ENCODE measurements around the gene NQO2. TPM values are rescaled to one million over a fixed set of nuclear protein-coding genes. Genes with fewer than 3 reads are reported as not detected.

Gene NQO2
- polyA plus RNA-seq, 1 donor from 2014 or later: 33.2 TPM

DNA sequence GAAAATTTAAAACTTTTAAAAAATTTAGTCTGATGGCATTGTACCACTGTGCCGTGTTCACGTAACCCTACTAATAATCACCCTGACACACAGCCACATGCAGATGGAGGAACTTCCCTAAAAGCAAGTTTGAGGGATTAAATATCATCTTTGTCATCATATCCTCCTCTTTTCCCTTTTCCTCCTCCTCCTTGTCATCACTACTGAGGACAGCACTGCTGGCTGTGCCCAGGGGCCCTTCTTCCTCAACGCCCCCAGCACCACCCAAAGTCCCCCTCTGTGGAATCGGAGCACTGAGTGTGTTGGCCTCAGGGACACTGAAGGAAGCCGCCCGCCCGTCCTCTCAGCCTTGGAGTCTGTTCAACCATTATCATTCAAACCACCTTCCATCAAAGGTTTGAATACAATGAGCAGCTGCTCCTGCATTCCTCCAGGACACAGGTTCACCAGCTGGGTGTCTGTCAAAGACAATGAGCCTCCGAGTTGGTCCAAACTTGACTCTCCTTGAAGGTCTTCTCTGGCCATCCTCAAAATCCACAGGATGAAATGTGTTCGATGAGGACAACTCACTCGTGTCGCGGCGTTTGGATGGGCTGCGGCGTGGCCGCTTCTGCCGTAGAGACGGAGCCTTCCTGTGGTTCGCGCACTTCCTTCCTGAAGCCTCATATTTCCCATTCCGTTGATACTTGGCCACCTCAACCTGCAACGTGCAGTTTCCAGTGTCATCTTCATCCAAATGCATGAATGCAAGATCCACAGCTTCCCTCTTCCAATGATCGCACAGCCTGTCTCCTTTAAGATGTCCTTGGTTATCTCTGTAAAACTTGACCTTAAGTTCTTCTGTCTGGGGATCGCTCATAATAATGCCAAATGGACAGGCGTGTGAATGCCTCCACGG, 23.3 kb downstream of the NQO2 start:
- Histone ChIP-seq H3K36me3 (ENCODE audit: insufficient read depth, low read length) (no peaks in the 10 kb centered on the region), H3F3A (ENCODE audit: insufficient read depth, low read length, poor library complexity, severe bottlenecking) (no peaks in the 10 kb centered on the region), H3K9me3 (ENCODE audit: low read length) (no peaks in the 10 kb centered on the region), H2AFZ (ENCODE audit: low read depth, low read length) (no peak overlapping the region), H3K79me2 (replicated peaks; ENCODE audit: insufficient read depth, low read length) (no peaks in the 10 kb centered on the region), H3K27ac (ENCODE audit: low read length) (no peak overlapping the region), H3K4me2 (ENCODE audit: low read length) (no peak overlapping the region), H3K4me3 (ENCODE audit: low read length) (no peak overlapping the region), H3K9ac (ENCODE audit: low read length) (no peak overlapping the region), H3K27me3 (ENCODE audit: insufficient read depth, low read depth, low read length) (no peaks in the 10 kb centered on the region), H4K20me1 (ENCODE audit: insufficient read depth) (no peaks in the 10 kb centered on the region), H3K9me2 (ENCODE audit: insufficient read depth, low read length) (no peaks in the 10 kb centered on the region)
- TF ChIP-seq SMC3 (conservative IDR thresholded peaks at IDR 0.05; ENCODE audit: poor library complexity) (no peak), MXI1 (conservative IDR thresholded peaks at IDR 0.05; ENCODE audit: poor library complexity, severe bottlenecking) (no peak), RAD21 (conservative IDR thresholded peaks at IDR 0.05) (no peak), POLR2AphosphoS5 (IDR thresholded peaks at IDR 0.05) (no peak), EZH2 (IDR thresholded peaks at IDR 0.05; ENCODE audit: borderline replicate concordance, insufficient read depth, low read length, poor library complexity, severe bottlenecking) (no peak), TAF1 (IDR thresholded peaks at IDR 0.05; ENCODE audit: low read depth) (no peak), EP300 (conservative IDR thresholded peaks at IDR 0.05; ENCODE audit: poor library complexity, severe bottlenecking) (no peak)
- TF ChIP-seq, protein P1, sequence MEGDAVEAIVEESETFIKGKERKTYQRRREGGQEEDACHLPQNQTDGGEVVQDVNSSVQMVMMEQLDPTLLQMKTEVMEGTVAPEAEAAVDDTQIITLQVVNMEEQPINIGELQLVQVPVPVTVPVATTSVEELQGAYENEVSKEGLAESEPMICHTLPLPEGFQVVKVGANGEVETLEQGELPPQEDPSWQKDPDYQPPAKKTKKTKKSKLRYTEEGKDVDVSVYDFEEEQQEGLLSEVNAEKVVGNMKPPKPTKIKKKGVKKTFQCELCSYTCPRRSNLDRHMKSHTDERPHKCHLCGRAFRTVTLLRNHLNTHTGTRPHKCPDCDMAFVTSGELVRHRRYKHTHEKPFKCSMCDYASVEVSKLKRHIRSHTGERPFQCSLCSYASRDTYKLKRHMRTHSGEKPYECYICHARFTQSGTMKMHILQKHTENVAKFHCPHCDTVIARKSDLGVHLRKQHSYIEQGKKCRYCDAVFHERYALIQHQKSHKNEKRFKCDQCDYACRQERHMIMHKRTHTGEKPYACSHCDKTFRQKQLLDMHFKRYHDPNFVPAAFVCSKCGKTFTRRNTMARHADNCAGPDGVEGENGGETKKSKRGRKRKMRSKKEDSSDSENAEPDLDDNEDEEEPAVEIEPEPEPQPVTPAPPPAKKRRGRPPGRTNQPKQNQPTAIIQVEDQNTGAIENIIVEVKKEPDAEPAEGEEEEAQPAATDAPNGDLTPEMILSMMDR (IDR thresholded peaks at IDR 0.05; ENCODE audit: poor library complexity, severe bottlenecking): no peak

DNA sequence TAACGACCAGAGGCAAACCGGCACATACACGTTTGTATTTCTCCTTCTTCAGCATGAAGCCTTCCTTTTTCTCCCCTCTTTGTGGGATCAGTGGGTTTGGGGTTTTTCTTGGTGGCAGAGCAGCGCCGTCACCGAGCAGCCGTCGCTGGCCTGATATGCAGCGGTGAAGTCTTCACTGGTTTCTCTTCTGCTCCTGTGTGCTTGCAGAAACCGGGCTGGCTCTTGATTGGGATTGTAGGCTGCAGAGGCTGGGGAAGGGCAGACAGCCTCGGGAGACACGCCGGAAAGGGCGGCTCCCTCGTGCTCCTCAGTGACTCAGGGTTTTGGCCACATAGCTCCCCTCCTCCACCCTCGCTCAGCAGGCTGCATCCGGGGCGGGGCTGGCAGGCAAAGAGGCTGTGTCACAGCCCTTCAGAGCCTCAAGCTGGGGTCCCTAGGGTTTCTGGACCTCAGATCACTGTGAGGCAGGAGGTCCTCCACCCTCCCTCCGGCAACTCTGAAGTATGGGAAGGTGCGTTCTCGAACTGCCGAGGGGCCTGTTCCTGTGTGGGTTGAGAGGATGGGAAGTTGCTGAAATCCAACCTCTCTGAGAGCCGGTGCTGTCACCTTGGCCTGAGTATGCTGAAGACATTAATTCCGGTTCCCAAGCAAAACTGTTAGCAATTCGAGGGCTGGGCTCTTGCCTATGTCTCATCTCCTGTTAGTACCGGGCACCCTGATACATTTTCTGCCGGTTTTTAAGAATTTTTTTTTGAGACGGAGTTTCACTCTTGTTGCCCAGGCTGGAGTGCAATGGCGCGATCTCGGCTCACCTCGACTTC, 24.2 kb downstream of the NQO2 start:
- Histone ChIP-seq H3K27ac (ENCODE audit: low read length) (no peak overlapping the region), H3K27me3 (ENCODE audit: insufficient read depth, low read depth, low read length) (no peaks in the 10 kb centered on the region), H3K36me3 (ENCODE audit: insufficient read depth, low read length) (no peaks in the 10 kb centered on the region), H3K4me3 (ENCODE audit: low read length) (no peak overlapping the region), H2AFZ (ENCODE audit: low read depth, low read length) (no peak overlapping the region), H3K9ac (ENCODE audit: low read length) (no peak overlapping the region), H3F3A (ENCODE audit: insufficient read depth, low read length, poor library complexity, severe bottlenecking) (no peaks in the 10 kb centered on the region), H3K9me3 (ENCODE audit: low read length) (no peaks in the 10 kb centered on the region), H3K9me2 (ENCODE audit: insufficient read depth, low read length) (no peaks in the 10 kb centered on the region), H3K79me2 (replicated peaks; ENCODE audit: insufficient read depth, low read length) (no peaks in the 10 kb centered on the region), H4K20me1 (ENCODE audit: insufficient read depth) (no peaks in the 10 kb centered on the region), H3K4me2 (ENCODE audit: low read length) (no peak overlapping the region)
- TF ChIP-seq POLR2AphosphoS5 (IDR thresholded peaks at IDR 0.05) (no peak), EZH2 (IDR thresholded peaks at IDR 0.05; ENCODE audit: borderline replicate concordance, insufficient read depth, low read length, poor library complexity, severe bottlenecking) (no peak), TAF1 (IDR thresholded peaks at IDR 0.05; ENCODE audit: low read depth) (no peak), MXI1 (conservative IDR thresholded peaks at IDR 0.05; ENCODE audit: poor library complexity, severe bottlenecking) (no peak), RAD21 (conservative IDR thresholded peaks at IDR 0.05) (no peak), SMC3 (conservative IDR thresholded peaks at IDR 0.05; ENCODE audit: poor library complexity) (no peak), EP300 (conservative IDR thresholded peaks at IDR 0.05; ENCODE audit: poor library complexity, severe bottlenecking) (no peak)
- TF ChIP-seq, protein P2, sequence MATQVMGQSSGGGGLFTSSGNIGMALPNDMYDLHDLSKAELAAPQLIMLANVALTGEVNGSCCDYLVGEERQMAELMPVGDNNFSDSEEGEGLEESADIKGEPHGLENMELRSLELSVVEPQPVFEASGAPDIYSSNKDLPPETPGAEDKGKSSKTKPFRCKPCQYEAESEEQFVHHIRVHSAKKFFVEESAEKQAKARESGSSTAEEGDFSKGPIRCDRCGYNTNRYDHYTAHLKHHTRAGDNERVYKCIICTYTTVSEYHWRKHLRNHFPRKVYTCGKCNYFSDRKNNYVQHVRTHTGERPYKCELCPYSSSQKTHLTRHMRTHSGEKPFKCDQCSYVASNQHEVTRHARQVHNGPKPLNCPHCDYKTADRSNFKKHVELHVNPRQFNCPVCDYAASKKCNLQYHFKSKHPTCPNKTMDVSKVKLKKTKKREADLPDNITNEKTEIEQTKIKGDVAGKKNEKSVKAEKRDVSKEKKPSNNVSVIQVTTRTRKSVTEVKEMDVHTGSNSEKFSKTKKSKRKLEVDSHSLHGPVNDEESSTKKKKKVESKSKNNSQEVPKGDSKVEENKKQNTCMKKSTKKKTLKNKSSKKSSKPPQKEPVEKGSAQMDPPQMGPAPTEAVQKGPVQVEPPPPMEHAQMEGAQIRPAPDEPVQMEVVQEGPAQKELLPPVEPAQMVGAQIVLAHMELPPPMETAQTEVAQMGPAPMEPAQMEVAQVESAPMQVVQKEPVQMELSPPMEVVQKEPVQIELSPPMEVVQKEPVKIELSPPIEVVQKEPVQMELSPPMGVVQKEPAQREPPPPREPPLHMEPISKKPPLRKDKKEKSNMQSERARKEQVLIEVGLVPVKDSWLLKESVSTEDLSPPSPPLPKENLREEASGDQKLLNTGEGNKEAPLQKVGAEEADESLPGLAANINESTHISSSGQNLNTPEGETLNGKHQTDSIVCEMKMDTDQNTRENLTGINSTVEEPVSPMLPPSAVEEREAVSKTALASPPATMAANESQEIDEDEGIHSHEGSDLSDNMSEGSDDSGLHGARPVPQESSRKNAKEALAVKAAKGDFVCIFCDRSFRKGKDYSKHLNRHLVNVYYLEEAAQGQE (IDR thresholded peaks at IDR 0.05; ENCODE audit: borderline replicate concordance): no peak
- TF ChIP-seq, protein P1 (IDR thresholded peaks at IDR 0.05; ENCODE audit: poor library complexity, severe bottlenecking): no peak

All from neural cell (in vitro differentiated cells).